Mesendoderm (in vitro differentiated cells): ENCODE data around the gene NAV2.

Experiments
- DNase-seq: peaks from one replicate; pipeline ENCODE4 v3.0.0; 2013
- H2AK5ac ChIP-seq: 2 replicates; pipeline ENCODE4 v1.6.1; 2013; ENCODE audit warnings: low read length, inconsistent platforms
- H2BK120ac ChIP-seq: 2 replicates; pipeline ENCODE4 v1.6.1; 2013; ENCODE audit warnings: low read depth, mild to moderate bottlenecking, low read length, moderate library complexity, mixed read lengths
- H2BK15ac ChIP-seq: replicated peaks from 2 replicates; pipeline ENCODE4 v1.6.1; 2013; ENCODE audit warnings: low read depth, mild to moderate bottlenecking, moderate library complexity
- H2BK5ac ChIP-seq: 2 replicates; pipeline ENCODE4 v1.6.1; 2013; ENCODE audit warnings: low read length, inconsistent platforms
- H3K18ac ChIP-seq: 2 replicates; pipeline ENCODE4 v1.6.1; 2013; ENCODE audit warnings: mild to moderate bottlenecking, low read length, mixed read lengths
- H3K23ac ChIP-seq: one replicate; pipeline ENCODE4 v1.6.1; 2013; ENCODE audit warnings: low read length
- H3K27ac ChIP-seq: 2 replicates; pipeline ENCODE4 v1.5.1; 2013; ENCODE audit warnings: low read depth, mild to moderate bottlenecking, inconsistent platforms, low read length, moderate library complexity
- H3K27me3 ChIP-seq: 2 replicates; pipeline ENCODE4 v1.6.1; 2013; ENCODE audit warnings: low read length, control low read depth, mild to moderate bottlenecking, inconsistent platforms; ENCODE audit not compliant: insufficient read depth, poor library complexity
- H3K36me3 ChIP-seq: 2 replicates; pipeline ENCODE4 v1.6.1; 2013; ENCODE audit warnings: low read length, inconsistent platforms; ENCODE audit not compliant: control insufficient read depth, insufficient read depth
- H3K4ac ChIP-seq: one replicate; pipeline ENCODE4 v1.6.1; 2013; ENCODE audit warnings: low read depth, mild to moderate bottlenecking, low read length, moderate library complexity
- H3K4me1 ChIP-seq: 2 replicates; pipeline ENCODE4 v1.6.1; 2013; ENCODE audit warnings: low read depth, low read length, inconsistent platforms; ENCODE audit not compliant: control insufficient read depth
- H3K4me2 ChIP-seq: 2 replicates; pipeline ENCODE4 v1.6.1; 2013; ENCODE audit warnings: low read length
- H3K4me3 ChIP-seq: 2 replicates; pipeline ENCODE4 v1.5.1; 2013; ENCODE audit warnings: mild to moderate bottlenecking, low read length
- H3K56ac ChIP-seq: one replicate; pipeline ENCODE4 v1.6.1; 2013; ENCODE audit warnings: low read length
- H3K79me1 ChIP-seq: 2 replicates; pipeline ENCODE4 v1.6.1; 2013; ENCODE audit warnings: low read length, inconsistent platforms
- H3K79me2 ChIP-seq: 2 replicates; pipeline ENCODE4 v1.6.1; 2013; ENCODE audit warnings: mild to moderate bottlenecking, low read length; ENCODE audit not compliant: control insufficient read depth, insufficient read depth
- H3K9ac ChIP-seq: 2 replicates; pipeline ENCODE4 v1.6.1; 2013; ENCODE audit warnings: low read length, inconsistent platforms
- H4K5ac ChIP-seq: one replicate; pipeline ENCODE4 v1.6.1; 2013; ENCODE audit warnings: low read length
- H4K8ac ChIP-seq: one replicate; pipeline ENCODE4 v1.6.1; 2013; ENCODE audit warnings: low read depth, mild to moderate bottlenecking, control low read depth, low read length, moderate library complexity
- WGBS: extraction: QIAGEN DNeasy Blood & Tissue Kit; methylation state at CpG from one replicate; pipeline ENCODE4 v1.1.7; 2013; ENCODE audit warnings: low lambda C conversion rate, missing lambda C conversion rate; ENCODE audit not compliant: insufficient coverage; ENCODE audit errors: extremely low coverage; 5-methylcytosine and 5-hydroxymethylcytosine counted together

Gene NAV2

GRCh38 chr11:20027556-20028013 lies 314.9 kb downstream of the NAV2 start:
- no CpG with 5 or more reads among the region's 4 CpGs for WGBS
- Histone ChIP-seq H3K18ac (peak overlapping the region; percentile 83), H2BK5ac (no peak overlapping the region), H4K5ac (no peak overlapping the region), H3K56ac (peak overlapping the region; percentile 72), H2BK120ac (no peak overlapping the region), H2AK5ac (no peak overlapping the region), H3K27ac (peak overlapping the region; percentile 78), H4K8ac (no peak overlapping the region), H3K79me2 (peaks cover 60% of the 10 kb centered on the region), H3K23ac (no peak overlapping the region), H3K4me1 (peaks cover 40% of the 10 kb centered on the region), H3K4me3 (no peak overlapping the region), H3K27me3 (no peaks in the 10 kb centered on the region), H3K4ac (no peak overlapping the region), H3K4me2 (peak overlapping the region; percentile 2), H3K36me3 (no peaks in the 10 kb centered on the region), H2BK15ac (no peak overlapping the region), H3K79me1 (no peaks in the 10 kb centered on the region), H3K9ac (peak overlapping the region; percentile 63)
- DNase-seq, result no peak

GRCh38 chr11:20029193-20029592 lies 316.6 kb downstream of the NAV2 start:
- Histone ChIP-seq H4K5ac (no peak overlapping the region), H3K56ac (peak overlapping the region; percentile 78), H3K36me3 (no peaks in the 10 kb centered on the region), H3K4me2 (peak overlapping the region; percentile 15), H3K79me1 (no peaks in the 10 kb centered on the region), H2AK5ac (peak overlapping the region; percentile 83), H2BK5ac (no peak overlapping the region), H3K4me3 (no peak overlapping the region), H2BK120ac (no peak overlapping the region), H3K4me1 (peaks cover 42% of the 10 kb centered on the region), H2BK15ac (peak overlapping the region; percentile 1), H3K23ac (no peak overlapping the region), H3K4ac (peak overlapping the region; percentile 41), H3K9ac (peak overlapping the region; percentile 37), H4K8ac (no peak overlapping the region), H3K27ac (no peak overlapping the region), H3K79me2 (peaks cover 66% of the 10 kb centered on the region), H3K27me3 (no peaks in the 10 kb centered on the region), H3K18ac (peak overlapping the region; percentile 12)
- WGBS, result no CpG with 5 or more reads among the region's 3 CpGs
- DNase-seq, result no peak

GRCh38 chr11:20030472-20030871 lies 317.8 kb downstream of the NAV2 start:
- Histone ChIP-seq H3K4me3 (no peak overlapping the region), H3K4me2 (no peak overlapping the region), H2BK5ac (no peak overlapping the region), H3K27me3 (no peaks in the 10 kb centered on the region), H3K36me3 (no peaks in the 10 kb centered on the region), H4K5ac (no peak overlapping the region), H3K56ac (no peak overlapping the region), H3K18ac (no peak overlapping the region), H3K79me2 (peaks cover 65% of the 10 kb centered on the region), H2AK5ac (no peak overlapping the region), H4K8ac (no peak overlapping the region), H2BK15ac (no peak overlapping the region), H3K9ac (no peak overlapping the region), H2BK120ac (no peak overlapping the region), H3K4ac (no peak overlapping the region), H3K23ac (no peak overlapping the region), H3K4me1 (peaks cover 36% of the 10 kb centered on the region), H3K27ac (no peak overlapping the region), H3K79me1 (peaks cover 2% of the 10 kb centered on the region)
- DNase-seq, result no peak
- 100% methylated on average over 1 of the region's 1 CpG for WGBS

- Histone ChIP-seq H3K27me3 (no peaks in the 10 kb centered on the region), H3K23ac (no peak overlapping the region), H3K4ac (no peak overlapping the region), H3K4me1 (peaks cover 31% of the 10 kb centered on the region), H3K27ac (peak overlapping the region; percentile 84), H2BK5ac (peak overlapping the region; percentile 81), H2AK5ac (peak overlapping the region; percentile 53), H3K9ac (peak overlapping the region; percentile 40), H2BK15ac (no peak overlapping the region), H3K56ac (peak overlapping the region; percentile 71), H3K79me1 (peaks cover 4% of the 10 kb centered on the region), H4K5ac (no peak overlapping the region), H3K4me3 (no peak overlapping the region), H4K8ac (no peak overlapping the region), H3K79me2 (peaks cover 68% of the 10 kb centered on the region), H3K18ac (peak overlapping the region; percentile 70), H3K36me3 (no peaks in the 10 kb centered on the region), H3K4me2 (peak overlapping the region; percentile 6), H2BK120ac (peak overlapping the region; percentile 89)
- DNase-seq, result peak; percentile 93
- WGBS, result no CpG with 5 or more reads among the region's 7 CpGs
Measured at GRCh38 chr11:20031155-20032001, 318.7 kb downstream of the NAV2 start.

DNA sequence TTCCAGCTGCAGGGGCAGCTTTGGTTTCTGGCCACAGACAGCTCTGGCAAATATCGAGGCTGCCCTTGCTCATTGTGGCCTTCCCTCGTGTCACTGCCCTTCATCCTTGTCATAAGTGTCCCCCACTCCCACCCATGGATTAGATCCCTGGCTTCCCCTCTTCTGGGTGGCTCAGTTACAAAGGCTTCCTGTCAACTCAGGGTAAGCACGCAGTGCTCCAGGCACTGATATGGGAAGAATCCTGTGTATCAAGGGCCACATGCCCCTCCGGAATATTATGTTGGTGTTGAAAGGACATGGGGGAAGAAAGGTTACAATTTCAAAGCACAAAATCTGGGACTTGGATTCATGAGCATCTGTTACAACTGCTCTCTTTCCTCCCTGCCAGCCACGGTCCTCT lies 319.5 kb downstream of the NAV2 start:
- Histone ChIP-seq H4K5ac (no peak overlapping the region), H3K4me3 (no peak overlapping the region), H3K27me3 (no peaks in the 10 kb centered on the region), H3K36me3 (no peaks in the 10 kb centered on the region), H2BK15ac (peak overlapping the region; percentile 48), H2BK5ac (peak overlapping the region; percentile 70), H3K79me1 (peaks cover 4% of the 10 kb centered on the region), H3K4ac (peak overlapping the region; percentile 44), H3K79me2 (peaks cover 68% of the 10 kb centered on the region), H3K4me1 (peaks cover 33% of the 10 kb centered on the region), H3K18ac (peak overlapping the region; percentile 70), H3K4me2 (no peak overlapping the region), H3K23ac (no peak overlapping the region), H4K8ac (no peak overlapping the region), H3K9ac (peak overlapping the region; percentile 14), H2BK120ac (peak overlapping the region; percentile 62), H3K56ac (peak overlapping the region; percentile 85), H3K27ac (peak overlapping the region; percentile 84), H2AK5ac (no peak overlapping the region)
- DNase-seq, result no peak
- no CpG with 5 or more reads among the region's 5 CpGs for WGBS
